ENCODE results near the gene TRPC4AP. TPM values are rescaled to one million over a fixed set of nuclear protein-coding genes. Genes with fewer than 3 reads are reported as not detected.
A peak's percentile ranks its signal among the peaks of the same experiment; 100 is the strongest.

The TRPC4AP gene
- total and polyA plus RNA-seq, 4 donors: 18.8 to 58.3 (median 54.8) TPM

GRCh38 chr20:34970846-34971560 is 121.6 kb downstream of the TRPC4AP start:
- no peak for ATAC-seq (ENCODE audit: low FRiP score)
- no peak overlapping the region for H3K27ac ChIP-seq (ENCODE audit: low read depth in 1 of 2, low read length in 2 of 2)
- peak in 1 of 2 donors; percentile 32 for DNase-seq
- H3K27me3 ChIP-seq (ENCODE audit: control insufficient read depth in 1 of 2, insufficient read depth in 2 of 2, low read length in 1 of 2): no peaks in the 10 kb centered on the region
- no peak overlapping the region for H3K4me3 ChIP-seq (ENCODE audit: low read length in 2 of 2)
- H3K4me1 ChIP-seq (ENCODE audit: control insufficient read depth in 1 of 2, insufficient read depth in 2 of 2, low read length in 2 of 2): no peaks in the 10 kb centered on the region
- intact Hi-C loops (cut with DNase I): no loop called here
- no peaks in the 10 kb centered on the region for H3K9me3 ChIP-seq (ENCODE audit: control insufficient read depth, low read length)
- WGBS, 2 donors: 92 to 93% methylated on average over 9 of the region's 9 CpGs
- no peaks in the 10 kb centered on the region for H3K36me3 ChIP-seq (ENCODE audit: control insufficient read depth in 1 of 2, insufficient read depth in 2 of 2, low read length in 1 of 2)

GRCh38 chr20:34970193-34970840 is 122.3 kb downstream of the TRPC4AP start:
- no peak overlapping the region for H3K27ac ChIP-seq (ENCODE audit: low read depth in 1 of 2, low read length in 2 of 2)
- no peaks in the 10 kb centered on the region for H3K4me1 ChIP-seq (ENCODE audit: control insufficient read depth in 1 of 2, insufficient read depth in 2 of 2, low read length in 2 of 2)
- WGBS, 2 donors: 93 to 95% methylated on average over 7 of the region's 7 CpGs
- ATAC-seq (ENCODE audit: low FRiP score): no peak
- intact Hi-C loops (cut with DNase I): no loop called here
- H3K9me3 ChIP-seq (ENCODE audit: control insufficient read depth, low read length): no peaks in the 10 kb centered on the region
- DNase-seq: peak in 1 of 2 donors; percentile 33
- no peaks in the 10 kb centered on the region for H3K27me3 ChIP-seq (ENCODE audit: control insufficient read depth in 1 of 2, insufficient read depth in 2 of 2, low read length in 1 of 2)
- no peaks in the 10 kb centered on the region for H3K36me3 ChIP-seq (ENCODE audit: control insufficient read depth in 1 of 2, insufficient read depth in 2 of 2, low read length in 1 of 2)
- H3K4me3 ChIP-seq (ENCODE audit: low read length in 2 of 2): no peak overlapping the region

DNA sequence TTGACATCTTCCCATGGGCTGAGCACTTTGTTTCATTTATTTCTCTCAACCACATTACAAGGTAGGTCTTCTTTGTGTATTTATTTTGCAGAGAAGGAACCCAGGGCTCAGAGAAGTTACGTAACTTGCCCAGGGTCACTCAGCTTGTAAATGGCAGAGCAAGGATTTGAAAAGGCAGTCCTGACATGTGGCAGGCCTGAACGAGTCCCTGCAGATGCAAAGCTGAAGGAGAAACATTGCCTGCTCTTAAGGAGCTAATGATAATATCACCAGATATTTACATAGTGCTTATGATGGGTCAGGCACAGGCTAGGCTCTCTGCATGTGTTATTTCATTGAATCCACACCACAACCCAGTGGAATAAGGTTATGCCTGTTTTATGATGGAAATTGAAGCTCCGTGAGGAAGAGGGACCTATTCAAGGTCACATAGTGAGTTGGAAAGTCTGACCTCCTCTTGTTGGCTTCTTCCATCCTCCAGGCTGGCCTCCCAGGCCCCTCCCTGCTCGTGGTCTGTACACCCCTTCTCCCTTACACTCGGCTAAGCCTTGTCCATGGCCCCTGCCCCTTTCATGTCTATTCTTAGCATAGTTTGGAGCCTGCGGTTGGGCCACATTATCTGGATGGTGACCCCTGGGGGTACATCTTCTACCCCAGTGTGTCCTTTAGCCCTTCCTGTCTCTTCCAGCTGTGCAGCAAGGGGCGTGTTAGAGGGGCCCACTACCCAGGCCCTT is 124.4 kb downstream of the TRPC4AP start:
- DNase-seq (peak in 1 of 2 donors; percentile 5), ATAC-seq (ENCODE audit: low FRiP score) (no peak)
- Histone ChIP-seq H3K4me1 (ENCODE audit: control insufficient read depth in 1 of 2, insufficient read depth in 2 of 2, low read length in 2 of 2) (no peaks in the 10 kb centered on the region), H3K27me3 (ENCODE audit: control insufficient read depth in 1 of 2, insufficient read depth in 2 of 2, low read length in 1 of 2) (no peaks in the 10 kb centered on the region), H3K9me3 (ENCODE audit: control insufficient read depth, low read length) (no peaks in the 10 kb centered on the region), H3K27ac (ENCODE audit: low read depth in 1 of 2, low read length in 2 of 2) (no peak overlapping the region), H3K36me3 (ENCODE audit: control insufficient read depth in 1 of 2, insufficient read depth in 2 of 2, low read length in 1 of 2) (no peaks in the 10 kb centered on the region), H3K4me3 (ENCODE audit: low read length in 2 of 2) (no peak overlapping the region)
- intact Hi-C loops (cut with DNase I): no loop called here
- 89% methylated on average over 7 of the region's 7 CpGs for WGBS, 2 donors

- 90 to 92% methylated on average over 5 of the region's 5 CpGs for WGBS, 2 donors
- ATAC-seq (ENCODE audit: low FRiP score) (no peak), DNase-seq (peak in 1 of 2 donors; percentile 35)
- no peaks in the 10 kb centered on the region for H3K27me3 ChIP-seq (ENCODE audit: control insufficient read depth in 1 of 2, insufficient read depth in 2 of 2, low read length in 1 of 2)
- no peak overlapping the region for H3K4me3 ChIP-seq (ENCODE audit: low read length in 2 of 2)
- H3K36me3 ChIP-seq (ENCODE audit: control insufficient read depth in 1 of 2, insufficient read depth in 2 of 2, low read length in 1 of 2): no peaks in the 10 kb centered on the region
- H3K27ac ChIP-seq (ENCODE audit: low read depth in 1 of 2, low read length in 2 of 2): no peak overlapping the region
- no peaks in the 10 kb centered on the region for H3K9me3 ChIP-seq (ENCODE audit: control insufficient read depth, low read length)
- no peaks in the 10 kb centered on the region for H3K4me1 ChIP-seq (ENCODE audit: control insufficient read depth in 1 of 2, insufficient read depth in 2 of 2, low read length in 2 of 2)
- intact Hi-C loops (cut with DNase I): no loop called here
Observed at GRCh38 chr20:34967421-34967820, 125.2 kb downstream of the TRPC4AP start.

DNA sequence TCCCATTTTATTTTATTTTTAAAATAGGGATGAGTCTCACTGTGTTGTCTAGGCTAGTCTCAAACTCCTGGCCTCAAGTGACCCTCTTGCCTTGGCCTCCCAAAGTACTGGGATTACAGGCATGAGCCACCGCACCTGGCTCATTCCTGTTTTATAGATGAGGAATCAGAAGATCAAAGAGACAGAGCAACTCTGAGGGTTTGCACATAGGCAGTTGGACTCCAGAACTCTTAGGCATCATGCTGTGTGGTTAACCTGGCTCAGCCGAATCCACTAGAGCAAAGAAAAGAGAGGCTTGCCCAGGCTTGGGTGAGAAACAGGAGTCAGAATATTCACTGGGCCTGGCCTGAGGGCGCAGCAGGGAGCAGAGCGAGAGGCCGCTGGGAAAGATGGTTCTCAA is 127.6 kb downstream of the TRPC4AP start:
- no peaks in the 10 kb centered on the region for H3K27me3 ChIP-seq (ENCODE audit: control insufficient read depth in 1 of 2, insufficient read depth in 2 of 2, low read length in 1 of 2)
- H3K4me3 ChIP-seq (ENCODE audit: low read length in 2 of 2): no peak overlapping the region
- peak in 1 of 2 donors; percentile 7 for DNase-seq
- intact Hi-C loops (cut with DNase I): no loop called here
- no peak overlapping the region for H3K27ac ChIP-seq (ENCODE audit: low read depth in 1 of 2, low read length in 2 of 2)
- ATAC-seq (ENCODE audit: low FRiP score): no peak
- H3K9me3 ChIP-seq (ENCODE audit: control insufficient read depth, low read length): no peaks in the 10 kb centered on the region
- 97% methylated on average over 5 of the region's 5 CpGs for WGBS, 2 donors
- H3K36me3 ChIP-seq (ENCODE audit: control insufficient read depth in 1 of 2, insufficient read depth in 2 of 2, low read length in 1 of 2): no peaks in the 10 kb centered on the region
- H3K4me1 ChIP-seq (ENCODE audit: control insufficient read depth in 1 of 2, insufficient read depth in 2 of 2, low read length in 2 of 2): no peaks in the 10 kb centered on the region

GRCh38 chr20:34964486-34964885 is 128.1 kb downstream of the TRPC4AP start:
- H3K9me3 ChIP-seq (ENCODE audit: control insufficient read depth, low read length): no peaks in the 10 kb centered on the region
- no peaks in the 10 kb centered on the region for H3K36me3 ChIP-seq (ENCODE audit: control insufficient read depth in 1 of 2, insufficient read depth in 2 of 2, low read length in 1 of 2)
- ATAC-seq (ENCODE audit: low FRiP score): no peak
- intact Hi-C loops (cut with DNase I): no loop called here
- no peak overlapping the region for H3K4me3 ChIP-seq (ENCODE audit: low read length in 2 of 2)
- DNase-seq: peak in 1 of 2 donors; percentile 8
- no peaks in the 10 kb centered on the region for H3K4me1 ChIP-seq (ENCODE audit: control insufficient read depth in 1 of 2, insufficient read depth in 2 of 2, low read length in 2 of 2)
- H3K27ac ChIP-seq (ENCODE audit: low read depth in 1 of 2, low read length in 2 of 2): no peak overlapping the region
- 95 to 98% methylated on average over 5 of the region's 5 CpGs for WGBS, 2 donors
- H3K27me3 ChIP-seq (ENCODE audit: control insufficient read depth in 1 of 2, insufficient read depth in 2 of 2, low read length in 1 of 2): no peaks in the 10 kb centered on the region

GRCh38 chr20:34956751-34957472 is 135.7 kb downstream of the TRPC4AP start:
- no peak overlapping the region for H3K27ac ChIP-seq (ENCODE audit: low read depth in 1 of 2, low read length in 2 of 2)
- intact Hi-C loops (cut with DNase I): loop anchor here in 1 of 2 donors (5.0 kb wide), 2 partner anchors 50 to 135 kb away; partner anchors contain the start of gene TRPC4AP
- DNase-seq: no peak
- 74 to 79% methylated on average over 21 of the region's 21 CpGs for WGBS, 2 donors
- no peak for ATAC-seq (ENCODE audit: low FRiP score)
- H3K4me3 ChIP-seq (ENCODE audit: low read length in 2 of 2): no peak overlapping the region
- H3K9me3 ChIP-seq (ENCODE audit: control insufficient read depth, low read length): no peaks in the 10 kb centered on the region
- H3K27me3 ChIP-seq (ENCODE audit: control insufficient read depth in 1 of 2, insufficient read depth in 2 of 2, low read length in 1 of 2): no peaks in the 10 kb centered on the region
- no peaks in the 10 kb centered on the region for H3K4me1 ChIP-seq (ENCODE audit: control insufficient read depth in 1 of 2, insufficient read depth in 2 of 2, low read length in 2 of 2)
- no peaks in the 10 kb centered on the region for H3K36me3 ChIP-seq (ENCODE audit: control insufficient read depth in 1 of 2, insufficient read depth in 2 of 2, low read length in 1 of 2)

- Histone ChIP-seq H3K9me3 (ENCODE audit: control insufficient read depth, low read length) (no peaks in the 10 kb centered on the region), H3K36me3 (ENCODE audit: control insufficient read depth in 1 of 2, insufficient read depth in 2 of 2, low read length in 1 of 2) (no peaks in the 10 kb centered on the region), H3K4me3 (ENCODE audit: low read length in 2 of 2) (peak overlapping the region; percentile 10 to 11), H3K4me1 (ENCODE audit: control insufficient read depth in 1 of 2, insufficient read depth in 2 of 2, low read length in 2 of 2) (no peaks in the 10 kb centered on the region), H3K27me3 (ENCODE audit: control insufficient read depth in 1 of 2, insufficient read depth in 2 of 2, low read length in 1 of 2) (no peaks in the 10 kb centered on the region), H3K27ac (ENCODE audit: low read depth in 1 of 2, low read length in 2 of 2) (peak overlapping the region in 1 of 2 donors; percentile 62)
- DNase-seq: no peak
- ATAC-seq (ENCODE audit: low FRiP score): no peak
- intact Hi-C loops (cut with DNase I): loop anchor here in 1 of 2 donors (5.0 kb wide), 2 partner anchors 49 to 136 kb away; partner anchors contain the start of gene TRPC4AP
- 5 to 8% methylated on average over 6 of the region's 6 CpGs for WGBS, 2 donors
Observed at GRCh38 chr20:34956041-34956458, 136.6 kb downstream of the TRPC4AP start.

Data from aorta (tissue), 5 donors.